ENCODE measurements around the gene EDEM2. TPM values are rescaled to one million over a fixed set of nuclear protein-coding genes. Genes with fewer than 3 reads are reported as not detected.
"Not testable (repeated sequence)": the region's sequence is repeated elsewhere in the genome, so short reads cannot be mapped to it uniquely, and the experiment has no call there.

Gene EDEM2
- total RNA-seq, 1 donor from 2014 or later, result 19.9 TPM

DNA sequence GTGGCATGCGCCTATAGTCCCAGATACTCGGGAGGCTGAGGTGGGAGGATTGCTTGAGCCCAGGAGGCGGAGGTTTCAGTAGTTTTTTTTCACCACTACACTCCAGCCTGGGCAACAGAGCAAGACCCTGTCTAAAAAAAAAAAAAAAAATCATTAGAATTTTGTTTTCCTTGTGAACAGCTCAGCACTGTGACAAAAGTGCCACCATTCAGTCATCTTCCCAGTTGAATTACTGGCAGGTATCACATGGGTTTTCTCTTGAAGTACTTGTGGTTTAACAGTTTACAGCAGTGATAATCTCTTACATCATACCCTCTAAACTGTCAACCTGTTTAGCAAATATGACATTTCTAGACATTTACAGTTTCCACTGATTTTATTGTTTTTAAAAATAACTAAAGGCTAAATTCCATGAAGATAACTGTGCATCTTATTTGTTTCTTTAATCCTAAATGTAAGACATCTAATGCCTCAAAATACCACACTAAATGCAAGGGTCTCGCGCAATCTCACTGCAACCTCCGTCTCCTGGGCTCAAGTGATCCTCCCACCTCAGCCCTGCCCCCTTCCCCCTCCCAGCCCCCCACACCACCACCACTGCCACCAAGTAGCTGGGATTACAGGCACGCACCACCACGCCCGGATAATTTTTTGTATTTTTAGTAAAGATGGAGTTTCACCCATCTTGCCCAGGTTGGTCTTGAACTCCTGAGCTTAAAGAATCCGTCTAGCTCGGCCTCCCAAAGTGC lies 61.5 kb downstream of the EDEM2 start:
- no peak for DNase-seq (ENCODE audit: low spot score)
- H3K27ac Mint-ChIP-seq, result peak overlapping the region; percentile 57
- peaks cover 65% of the 10 kb centered on the region for H3K4me1 Mint-ChIP-seq (ENCODE audit: low read depth)
- no peaks in the 10 kb centered on the region for H3K27me3 Mint-ChIP-seq (ENCODE audit: insufficient read depth)
- intact Hi-C loops (cut with micrococcal nuclease), result no loop called here
- H3K36me3 Mint-ChIP-seq (ENCODE audit: low read depth), result peaks cover 17% of the 10 kb centered on the region
- H3K4me3 Mint-ChIP-seq, result no peak overlapping the region
- H3K9me3 Mint-ChIP-seq, result no peaks in the 10 kb centered on the region

DNA sequence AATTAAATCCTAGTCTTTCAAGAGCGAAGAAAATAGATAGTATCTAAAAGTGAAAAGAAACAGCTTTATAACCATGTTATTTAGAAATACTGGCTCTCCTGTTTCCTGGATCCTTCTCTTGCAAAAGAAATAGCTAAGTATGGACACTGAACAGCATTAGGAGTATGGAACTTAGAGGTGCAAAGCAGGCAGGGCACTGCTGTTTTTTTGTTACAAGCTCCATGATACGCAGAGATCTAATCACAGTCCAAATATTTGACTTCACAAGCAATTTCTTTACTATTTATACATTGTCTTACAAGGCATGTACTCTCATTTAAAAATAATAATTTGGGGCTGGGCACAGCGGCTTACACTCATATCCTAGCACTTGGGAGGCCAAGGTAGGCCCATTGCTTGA lies 62.1 kb downstream of the EDEM2 start:
- no peaks in the 10 kb centered on the region for H3K9me3 Mint-ChIP-seq
- H3K4me1 Mint-ChIP-seq (ENCODE audit: low read depth), result peaks cover 67% of the 10 kb centered on the region
- no peaks in the 10 kb centered on the region for H3K27me3 Mint-ChIP-seq (ENCODE audit: insufficient read depth)
- no peak for DNase-seq (ENCODE audit: low spot score)
- H3K36me3 Mint-ChIP-seq (ENCODE audit: low read depth), result peaks cover 17% of the 10 kb centered on the region
- intact Hi-C loops (cut with micrococcal nuclease), result no loop called here
- H3K27ac Mint-ChIP-seq, result peak overlapping the region; percentile 57
- H3K4me3 Mint-ChIP-seq, result peak overlapping the region; percentile 11

DNA sequence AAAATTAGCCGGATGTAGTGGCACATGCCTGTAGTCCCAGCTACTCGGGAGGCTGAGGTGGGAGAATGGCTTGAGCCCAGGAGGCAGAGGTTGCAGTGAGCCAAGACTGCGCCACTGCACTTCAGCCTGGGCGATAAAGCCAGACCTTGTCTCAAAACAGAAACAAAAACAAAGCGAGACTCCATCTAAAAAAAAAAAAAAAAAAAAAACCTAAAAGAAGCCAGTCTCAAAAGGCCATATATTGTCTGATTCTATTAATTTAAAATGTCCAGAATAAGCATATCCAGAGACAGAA lies 66.8 kb downstream of the EDEM2 start:
- H3K9me3 Mint-ChIP-seq; intact Hi-C loops (cut with micrococcal nuclease); DNase-seq (ENCODE audit: low spot score); H3K4me3 Mint-ChIP-seq; H3K27ac Mint-ChIP-seq; H3K27me3 Mint-ChIP-seq (ENCODE audit: insufficient read depth): not testable (repeated sequence)
- H3K36me3 Mint-ChIP-seq (ENCODE audit: low read depth), result peaks cover 30% of the 10 kb centered on the region
- peaks cover 55% of the 10 kb centered on the region for H3K4me1 Mint-ChIP-seq (ENCODE audit: low read depth)

DNA sequence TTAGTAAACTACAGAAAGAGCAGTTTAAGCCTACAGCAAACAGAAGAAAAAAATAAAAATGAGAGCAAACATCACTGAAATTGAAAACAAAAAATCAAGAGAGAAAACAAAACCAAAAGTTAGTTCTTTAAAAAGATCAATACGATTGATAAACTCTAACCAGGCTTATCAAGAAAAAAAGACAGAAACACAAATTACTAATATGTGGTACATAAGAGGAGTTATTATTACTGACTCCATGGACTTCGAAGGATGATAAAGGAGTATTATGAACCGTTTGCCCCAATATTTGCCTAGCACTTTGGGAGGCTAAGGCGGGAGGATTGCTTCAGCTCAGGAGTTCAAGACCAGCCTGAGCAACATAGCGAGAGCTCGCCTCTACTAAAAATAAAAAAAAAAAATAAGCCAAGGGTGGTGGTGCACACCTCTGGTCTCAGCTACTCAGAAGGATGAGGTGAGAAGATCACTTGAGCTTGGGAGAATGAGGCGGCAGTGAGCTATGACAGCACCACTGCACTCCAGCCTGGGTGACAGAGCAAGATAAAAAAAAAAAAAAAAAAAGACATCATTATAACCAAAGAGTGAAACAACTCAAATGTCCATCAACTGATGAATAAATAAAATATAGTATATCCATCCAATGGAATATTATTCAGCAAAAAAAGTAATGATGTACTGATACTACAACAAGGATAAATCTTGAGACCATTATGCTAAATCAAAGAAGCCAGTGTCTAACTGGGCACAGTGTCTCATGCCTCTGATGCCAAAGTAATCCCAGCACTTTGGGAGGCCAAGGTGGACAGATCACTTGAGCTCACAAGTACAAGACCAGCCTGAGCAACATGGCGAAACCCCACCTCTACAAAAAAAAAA lies 67.4 kb downstream of the EDEM2 start:
- Mint-ChIP-seq H3K27ac (peak overlapping the region; percentile 53), H3K4me1 (ENCODE audit: low read depth) (peaks cover 49% of the 10 kb centered on the region), H3K27me3 (ENCODE audit: insufficient read depth) (no peaks in the 10 kb centered on the region), H3K4me3 (no peak overlapping the region), H3K9me3 (peaks cover 3% of the 10 kb centered on the region), H3K36me3 (ENCODE audit: low read depth) (peaks cover 34% of the 10 kb centered on the region)
- intact Hi-C loops (cut with micrococcal nuclease), result no loop called here
- no peak for DNase-seq (ENCODE audit: low spot score)

DNA sequence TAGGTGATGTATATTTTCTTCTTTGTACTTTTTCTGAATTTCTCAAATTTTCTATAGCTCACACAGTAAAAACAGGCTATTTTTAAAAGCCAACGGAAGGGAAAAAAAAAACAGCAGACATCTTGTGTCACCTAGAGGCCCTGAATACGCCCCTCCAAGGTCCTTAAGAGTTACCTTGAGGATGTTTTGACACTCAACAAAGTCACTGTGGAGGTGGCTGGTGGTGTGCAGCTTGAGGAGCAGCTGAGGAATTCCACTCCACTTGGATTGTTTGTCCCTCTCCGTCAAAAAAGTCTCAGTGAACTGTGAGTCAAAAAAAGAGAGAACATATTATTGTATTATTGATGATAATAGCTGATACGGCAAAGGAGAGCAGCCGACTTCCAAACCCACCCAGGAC lies 69.3 kb downstream of the EDEM2 start:
- no peak for DNase-seq (ENCODE audit: low spot score)
- intact Hi-C loops (cut with micrococcal nuclease), result no loop called here
- Mint-ChIP-seq H3K36me3 (ENCODE audit: low read depth) (peaks cover 45% of the 10 kb centered on the region), H3K4me3 (no peak overlapping the region), H3K27me3 (ENCODE audit: insufficient read depth) (no peaks in the 10 kb centered on the region), H3K9me3 (peaks cover 14% of the 10 kb centered on the region), H3K27ac (no peak overlapping the region), H3K4me1 (ENCODE audit: low read depth) (peaks cover 41% of the 10 kb centered on the region)

DNA sequence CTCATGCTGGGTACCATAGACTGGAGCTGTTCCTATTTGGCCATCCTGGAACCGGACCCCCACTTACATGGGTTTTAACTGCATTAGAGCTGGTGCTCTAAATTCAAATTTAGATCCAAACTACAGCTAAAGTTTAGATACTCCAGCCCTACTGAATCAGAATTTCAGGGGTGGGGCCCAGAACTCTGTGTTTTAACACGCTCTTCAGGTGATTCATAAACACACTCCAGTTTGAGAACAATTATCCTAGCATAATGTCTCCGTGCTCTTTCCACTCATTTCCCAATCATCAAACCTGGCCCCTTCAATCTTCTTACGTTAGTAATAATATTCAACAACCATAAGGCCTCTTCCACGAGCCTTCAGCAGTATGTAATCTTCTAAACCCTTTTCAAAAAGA lies 69.8 kb downstream of the EDEM2 start:
- DNase-seq (ENCODE audit: low spot score), result no peak
- Mint-ChIP-seq H3K4me3 (no peak overlapping the region), H3K9me3 (peaks cover 19% of the 10 kb centered on the region), H3K36me3 (ENCODE audit: low read depth) (peaks cover 50% of the 10 kb centered on the region), H3K4me1 (ENCODE audit: low read depth) (peaks cover 38% of the 10 kb centered on the region), H3K27ac (no peak overlapping the region), H3K27me3 (ENCODE audit: insufficient read depth) (no peaks in the 10 kb centered on the region)
- intact Hi-C loops (cut with micrococcal nuclease), result no loop called here

DNA sequence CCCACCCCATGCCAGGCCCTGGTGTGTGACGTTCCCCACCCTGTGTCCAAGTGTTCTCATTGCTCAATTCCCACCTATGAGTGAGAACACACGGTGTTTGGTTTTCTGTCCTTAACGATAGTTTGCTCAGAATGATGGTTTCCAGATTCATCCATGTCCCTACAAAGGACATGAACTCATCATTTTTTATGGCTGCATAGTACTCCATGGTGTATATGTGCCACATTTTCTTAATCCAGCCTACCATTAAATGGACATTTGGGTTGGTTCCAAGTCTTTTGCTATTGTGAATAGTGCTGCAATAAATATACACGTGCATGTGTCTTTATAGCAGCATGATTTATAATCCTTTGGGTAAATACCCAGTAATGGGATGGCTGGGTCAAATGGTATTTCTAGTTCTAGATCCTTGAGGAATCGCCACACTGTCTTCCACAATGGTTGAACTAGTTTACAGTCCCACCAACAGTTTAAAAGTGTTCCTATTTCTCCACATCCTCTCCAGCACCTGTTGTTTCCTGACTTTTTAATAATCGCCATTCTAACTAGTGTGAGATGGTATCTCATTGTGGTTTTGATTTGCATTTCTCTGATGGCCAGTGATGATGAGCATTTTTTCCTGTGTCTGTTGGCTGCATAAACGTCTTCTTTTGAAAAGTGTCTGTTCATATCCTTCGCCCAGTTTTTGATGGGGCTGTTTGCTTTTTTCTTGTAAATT lies 75.5 kb downstream of the EDEM2 start:
- H3K27me3 Mint-ChIP-seq (ENCODE audit: insufficient read depth); DNase-seq (ENCODE audit: low spot score); H3K4me3 Mint-ChIP-seq; H3K27ac Mint-ChIP-seq; intact Hi-C loops (cut with micrococcal nuclease): not testable (repeated sequence)
- peaks cover 66% of the 10 kb centered on the region for H3K36me3 Mint-ChIP-seq (ENCODE audit: low read depth)
- H3K4me1 Mint-ChIP-seq (ENCODE audit: low read depth), result peaks cover 32% of the 10 kb centered on the region
- H3K9me3 Mint-ChIP-seq, result peaks cover 18% of the 10 kb centered on the region

DNA sequence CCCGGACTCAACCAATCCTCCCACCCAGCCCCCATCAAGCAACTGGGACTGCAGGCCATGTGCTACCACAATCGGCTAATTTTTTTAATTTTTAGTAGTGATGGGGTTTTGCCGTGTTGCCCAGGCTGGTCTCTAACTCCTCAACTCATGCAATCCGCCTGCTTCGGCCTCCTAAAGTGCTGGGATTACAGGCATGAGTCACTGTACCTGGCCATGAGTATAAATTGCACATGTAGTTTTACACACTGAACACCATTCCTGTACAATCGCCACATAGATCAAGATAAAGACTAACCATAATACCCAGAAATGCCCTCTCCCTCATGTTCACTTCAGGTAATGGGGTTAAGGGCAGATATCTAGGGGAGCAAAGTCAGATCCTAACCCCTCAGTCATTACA lies 80.9 kb downstream of the EDEM2 start:
- Mint-ChIP-seq H3K36me3 (ENCODE audit: low read depth) (peaks cover 44% of the 10 kb centered on the region), H3K27ac (no peak overlapping the region), H3K27me3 (ENCODE audit: insufficient read depth) (no peaks in the 10 kb centered on the region), H3K4me3 (no peak overlapping the region), H3K9me3 (peaks cover 5% of the 10 kb centered on the region), H3K4me1 (ENCODE audit: low read depth) (peaks cover 72% of the 10 kb centered on the region)
- intact Hi-C loops (cut with micrococcal nuclease), result no loop called here
- DNase-seq (ENCODE audit: low spot score), result no peak

Other genes starting within 250 kb of the EDEM2 start
- gene GSS, start 191.5 kb downstream of the EDEM2 start, total RNA-seq, result 64.1 and 68.0 TPM in 2 replicates
- gene MYH7B, start 191.5 kb downstream of the EDEM2 start, total RNA-seq, result 0.20 and 0.44 TPM in 2 replicates
- gene TRPC4AP, start 54.5 kb downstream of the EDEM2 start, total RNA-seq, result 53.9 and 54.0 TPM in 2 replicates
- gene PROCR, start 24.7 kb upstream of the EDEM2 start, total RNA-seq, result 0.75 and 0.78 TPM in 2 replicates
- 0.05 TPM in 1 of 2 replicates, not detected in the other for gene MMP24, start 79.4 kb upstream of the EDEM2 start, total RNA-seq
- 25.0 and 27.0 TPM in 2 replicates for gene MMP24OS, start 130.8 kb upstream of the EDEM2 start, total RNA-seq
- 232 TPM in 2 replicates for gene EIF6, start 137.4 kb upstream of the EDEM2 start, total RNA-seq
- not detected in 2 replicates for gene FAM83C, start 145.1 kb upstream of the EDEM2 start, total RNA-seq

All from activated T-helper 1 cell treated with anti-CD3 and anti-CD28 coated beads, Interleukin-12 subunit alpha, Interleukin-12 subunit beta, Interleukin-2, Interleukin-4 antibody, amounts not matched to agents 30 ng/mL and 10 ng/mL and 1 ng/mL, durations not matched to agents 14 hours and 24 hours and 36 hours (primary cell).